HL-60 (cell line): ENCODE data around the gene OR5B17.

Source experiments
- POLR2AphosphoS5 ChIP-seq: IDR thresholded peaks from 2 replicates; pipeline ENCODE4 v1.6.1; 2012; ENCODE audit warnings: low read depth
- SPI1 ChIP-seq: IDR thresholded peaks from 2 replicates; pipeline ENCODE4 v1.6.1; 2012; ENCODE audit warnings: low read depth, mild to moderate bottlenecking, borderline replicate concordance
- TF ChIP-seq, protein P1 (sequence below): IDR thresholded peaks from one replicate; pipeline ENCODE4 v1.5.1; 2011; ENCODE audit warnings: low read length, control low read depth, inconsistent platforms; ENCODE audit not compliant: insufficient read depth
- TF ChIP-seq, protein P2 (sequence below): IDR thresholded peaks from 2 replicates; pipeline ENCODE4 v1.6.1; 2012; ENCODE audit warnings: low read depth; ENCODE audit not compliant: insufficient replicate concordance

DNA sequence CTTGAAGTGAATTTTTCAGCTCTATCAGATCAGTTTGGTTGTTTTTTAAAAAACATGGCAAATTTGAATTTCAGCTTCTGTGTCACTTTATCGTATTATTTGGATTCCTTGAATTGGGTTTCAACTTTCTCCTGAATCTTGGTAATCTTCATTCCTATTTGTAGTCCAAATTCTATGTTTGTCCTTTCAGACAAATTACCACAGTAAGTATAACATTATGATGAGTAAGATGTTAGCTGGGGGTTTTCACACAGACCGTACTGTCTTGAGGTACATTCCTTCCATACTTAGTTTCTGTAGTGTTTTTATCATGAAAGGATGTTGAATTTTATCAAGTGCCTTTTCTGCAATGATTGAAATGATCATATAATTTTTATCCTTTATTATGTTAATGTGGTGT lies 28.0 kb downstream of the OR5B17 start:
- TF ChIP-seq, protein P1, sequence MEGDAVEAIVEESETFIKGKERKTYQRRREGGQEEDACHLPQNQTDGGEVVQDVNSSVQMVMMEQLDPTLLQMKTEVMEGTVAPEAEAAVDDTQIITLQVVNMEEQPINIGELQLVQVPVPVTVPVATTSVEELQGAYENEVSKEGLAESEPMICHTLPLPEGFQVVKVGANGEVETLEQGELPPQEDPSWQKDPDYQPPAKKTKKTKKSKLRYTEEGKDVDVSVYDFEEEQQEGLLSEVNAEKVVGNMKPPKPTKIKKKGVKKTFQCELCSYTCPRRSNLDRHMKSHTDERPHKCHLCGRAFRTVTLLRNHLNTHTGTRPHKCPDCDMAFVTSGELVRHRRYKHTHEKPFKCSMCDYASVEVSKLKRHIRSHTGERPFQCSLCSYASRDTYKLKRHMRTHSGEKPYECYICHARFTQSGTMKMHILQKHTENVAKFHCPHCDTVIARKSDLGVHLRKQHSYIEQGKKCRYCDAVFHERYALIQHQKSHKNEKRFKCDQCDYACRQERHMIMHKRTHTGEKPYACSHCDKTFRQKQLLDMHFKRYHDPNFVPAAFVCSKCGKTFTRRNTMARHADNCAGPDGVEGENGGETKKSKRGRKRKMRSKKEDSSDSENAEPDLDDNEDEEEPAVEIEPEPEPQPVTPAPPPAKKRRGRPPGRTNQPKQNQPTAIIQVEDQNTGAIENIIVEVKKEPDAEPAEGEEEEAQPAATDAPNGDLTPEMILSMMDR, result no peak
- TF ChIP-seq SPI1 (no peak), POLR2AphosphoS5 (no peak)
- TF ChIP-seq, protein P2, sequence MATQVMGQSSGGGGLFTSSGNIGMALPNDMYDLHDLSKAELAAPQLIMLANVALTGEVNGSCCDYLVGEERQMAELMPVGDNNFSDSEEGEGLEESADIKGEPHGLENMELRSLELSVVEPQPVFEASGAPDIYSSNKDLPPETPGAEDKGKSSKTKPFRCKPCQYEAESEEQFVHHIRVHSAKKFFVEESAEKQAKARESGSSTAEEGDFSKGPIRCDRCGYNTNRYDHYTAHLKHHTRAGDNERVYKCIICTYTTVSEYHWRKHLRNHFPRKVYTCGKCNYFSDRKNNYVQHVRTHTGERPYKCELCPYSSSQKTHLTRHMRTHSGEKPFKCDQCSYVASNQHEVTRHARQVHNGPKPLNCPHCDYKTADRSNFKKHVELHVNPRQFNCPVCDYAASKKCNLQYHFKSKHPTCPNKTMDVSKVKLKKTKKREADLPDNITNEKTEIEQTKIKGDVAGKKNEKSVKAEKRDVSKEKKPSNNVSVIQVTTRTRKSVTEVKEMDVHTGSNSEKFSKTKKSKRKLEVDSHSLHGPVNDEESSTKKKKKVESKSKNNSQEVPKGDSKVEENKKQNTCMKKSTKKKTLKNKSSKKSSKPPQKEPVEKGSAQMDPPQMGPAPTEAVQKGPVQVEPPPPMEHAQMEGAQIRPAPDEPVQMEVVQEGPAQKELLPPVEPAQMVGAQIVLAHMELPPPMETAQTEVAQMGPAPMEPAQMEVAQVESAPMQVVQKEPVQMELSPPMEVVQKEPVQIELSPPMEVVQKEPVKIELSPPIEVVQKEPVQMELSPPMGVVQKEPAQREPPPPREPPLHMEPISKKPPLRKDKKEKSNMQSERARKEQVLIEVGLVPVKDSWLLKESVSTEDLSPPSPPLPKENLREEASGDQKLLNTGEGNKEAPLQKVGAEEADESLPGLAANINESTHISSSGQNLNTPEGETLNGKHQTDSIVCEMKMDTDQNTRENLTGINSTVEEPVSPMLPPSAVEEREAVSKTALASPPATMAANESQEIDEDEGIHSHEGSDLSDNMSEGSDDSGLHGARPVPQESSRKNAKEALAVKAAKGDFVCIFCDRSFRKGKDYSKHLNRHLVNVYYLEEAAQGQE, result no peak
